HepG2 (cell line): Measurements from ENCODE around the gene ANK3. TPM values are rescaled to one million over a fixed set of nuclear protein-coding genes. Genes with fewer than 3 reads are reported as not detected.

Experiments used
- ATAC-seq: fragments of 200-7000 bp; cut with Tn5 transposase; 3 replicates; pipeline ENCODE4 v1.9.1; 2020; ENCODE audit warnings: mild to moderate bottlenecking, moderate library complexity
- BruUV-seq: library from RNA; stranded (reverse); fragments of 400-500 nt; replicated peaks from 2 replicates; lab custom pipeline; 2021; lab: Mats Ljungman, UMichigan
- CTCF ChIA-PET: fragments of 300-600 bp; formaldehyde crosslinking; extraction: SDS; loops from one replicate; lab custom pipeline; 2021; ENCODE audit warnings: low total read pairs, inconsistent platforms, low intra/inter-chr PET ratio; lab: Yijun Ruan, JAX
- POLR2A ChIA-PET: fragments of 350-600 bp; sonication (Branson Sonifier 250); formaldehyde crosslinking; loops from one replicate; lab custom pipeline; 2020; ENCODE audit warnings: antibody characterized with exemption, inconsistent platforms; lab: Yijun Ruan, JAX
- DNase-seq: peaks from one replicate; pipeline ENCODE4 v3.0.0-alpha.2; 2015; ENCODE audit warnings: low spot score
- FAIRE-seq: peaks from 3 replicates; lab custom pipeline; 2011; peaks lifted over from hg19 to GRCh38; lab: Jason Lieb, UNC
- H2AFZ ChIP-seq: one replicate; pipeline ENCODE4 v1.6.1; 2011; ENCODE audit warnings: low read length, inconsistent platforms
- H3K27ac ChIP-seq: fragments of 300-600 bp; 3 replicates; pipeline ENCODE4 v1.8.0; 2011; ENCODE audit warnings: mixed run types, mild to moderate bottlenecking, mixed read lengths, low read length, inconsistent platforms; ENCODE audit not compliant: insufficient read depth; ENCODE audit errors: extremely low read length
- H3K27me3 ChIP-seq, 2 experiments: fragments of 200-600 bp in 1 of 2; 2 replicates in 1 of 2; 3 replicates in 1 of 2; pipeline versions ENCODE4 v1.6.0 to v1.8.0; 2011; ENCODE audit warnings: low read length in 2 of 2, mild to moderate bottlenecking in 2 of 2, moderate library complexity in 2 of 2, inconsistent platforms in 1 of 2; ENCODE audit not compliant: insufficient read depth in 2 of 2, control insufficient read depth in 1 of 2
- H3K36me3 ChIP-seq, 2 experiments: fragments of 200-600 bp in 1 of 2; replicated peaks in 1 of 2; 2 replicates in 1 of 2; 3 replicates in 1 of 2; pipeline versions ENCODE4 v1.5.1 to v1.8.0; 2011; ENCODE audit warnings: low read length in 2 of 2, inconsistent platforms in 1 of 2; ENCODE audit not compliant: insufficient read depth in 2 of 2, control insufficient read depth in 1 of 2
- H3K4me1 ChIP-seq: 2 replicates; pipeline ENCODE4 v1.5.1; 2012; ENCODE audit warnings: low read length, inconsistent platforms; ENCODE audit not compliant: insufficient read depth
- H3K4me2 ChIP-seq: 2 replicates; pipeline ENCODE4 v1.6.0; 2011; ENCODE audit warnings: low read depth, low read length, inconsistent platforms
- H3K4me3 ChIP-seq, 3 experiments: fragments of 200-600 bp in 1 of 3; sonication (generic), shearing (Covaris generic) in 1 of 3; replicated peaks in 1 of 3; 2 replicates each; pipeline ENCODE4 v1.5.1; 2011 to 2016; ENCODE audit warnings: low read length in 3 of 3, inconsistent platforms in 2 of 3, low read depth in 2 of 3, mild to moderate bottlenecking in 2 of 3, control low read depth in 1 of 3, mixed read lengths in 1 of 3; ENCODE audit not compliant: insufficient read depth in 1 of 3
- H3K79me2 ChIP-seq: one replicate; pipeline ENCODE4 v1.6.1; 2011; ENCODE audit warnings: low read length, inconsistent platforms; ENCODE audit not compliant: insufficient read depth
- H3K9ac ChIP-seq: 2 replicates; pipeline ENCODE4 v1.6.0; 2011; ENCODE audit warnings: mild to moderate bottlenecking, low read depth, low read length, inconsistent platforms; ENCODE audit not compliant: insufficient read depth
- H3K9me3 ChIP-seq: 2 replicates; pipeline ENCODE4 v1.5.1; 2012; ENCODE audit warnings: mild to moderate bottlenecking, low read length
- H4K20me1 ChIP-seq: 2 replicates; pipeline ENCODE4 v1.6.0; 2011; ENCODE audit warnings: inconsistent platforms, mild to moderate bottlenecking, low read length, moderate library complexity; ENCODE audit not compliant: insufficient read depth
- ATF3 ChIP-seq: sonication (generic); formaldehyde crosslinking; IDR thresholded peaks from 2 replicates; pipeline ENCODE4 v1.4.0; 2020; ENCODE audit warnings: missing genetic modification reagents
- ATM ChIP-seq: fragments of 450-650 bp; IDR thresholded peaks from 2 replicates; pipeline ENCODE4 v1.7.1; 2017; ENCODE audit warnings: mild to moderate bottlenecking, borderline replicate concordance
- HDAC6 ChIP-seq: fragments of 200-600 bp; sonication (generic); IDR thresholded peaks from 2 replicates; pipeline ENCODE4 v1.7.0; 2017; ENCODE audit warnings: mild to moderate bottlenecking, antibody characterized with exemption, low read length, low read depth
- HIVEP1 ChIP-seq: sonication (generic); formaldehyde crosslinking; IDR thresholded peaks from 2 replicates; pipeline ENCODE4 v1.4.0; 2020; ENCODE audit warnings: mild to moderate bottlenecking, missing genetic modification reagents
- IKZF4 ChIP-seq: sonication (generic); formaldehyde crosslinking; IDR thresholded peaks from 2 replicates; pipeline ENCODE4 v1.5.1; 2020; ENCODE audit warnings: borderline replicate concordance, mild to moderate bottlenecking, low read depth, missing genetic modification reagents; ENCODE audit errors: not compliant biosample characterization
- LRRFIP1 ChIP-seq: sonication (generic); formaldehyde crosslinking; conservative IDR thresholded peaks from 2 replicates; pipeline ENCODE4 v1.4.0; 2020; ENCODE audit warnings: missing genetic modification reagents
- MAFF ChIP-seq: IDR thresholded peaks from 2 replicates; pipeline ENCODE4 v1.6.1; 2011; ENCODE audit warnings: low read depth, low read length, improper control_type of control experiment
- MAFK ChIP-seq, 2 experiments: IDR thresholded peaks in 1 of 2; conservative IDR thresholded peaks in 1 of 2; 2 replicates each; pipeline ENCODE4 v1.6.1; 2011; ENCODE audit warnings: improper control_type of control experiment in 2 of 2, low read length in 2 of 2
- PRDM15 ChIP-seq: sonication (generic); formaldehyde crosslinking; IDR thresholded peaks from 2 replicates; pipeline ENCODE4 v1.4.0; 2020; ENCODE audit warnings: missing genetic modification reagents
- SMAD1 ChIP-seq: sonication (generic); formaldehyde crosslinking; IDR thresholded peaks from 2 replicates; pipeline ENCODE4 v1.4.0; 2020; ENCODE audit warnings: missing genetic modification reagents, low read depth, mild to moderate bottlenecking, borderline replicate concordance
- SUZ12 ChIP-seq: fragments of 150-350 bp; IDR thresholded peaks from 2 replicates; pipeline ENCODE4 v1.6.1; 2014; ENCODE audit warnings: low read depth, low read length
- ZSCAN20 ChIP-seq: sonication (generic); formaldehyde crosslinking; IDR thresholded peaks from 2 replicates; pipeline ENCODE4 v1.4.0; 2020; ENCODE audit warnings: missing genetic modification reagents, mild to moderate bottlenecking, borderline replicate concordance
- WGBS: methylation state at CpG from one replicate; pipeline ENCODE4 v1.1.6; 2017; ENCODE audit warnings: low lambda C conversion rate; 5-methylcytosine and 5-hydroxymethylcytosine counted together
- in situ Hi-C: cut with HindIII; loops from 2 replicates; pipeline ENCODE4 v1.10.0; 2017; ENCODE audit warnings: low pct_unique_long_range_greater_than_20kb; ENCODE audit not compliant: extremely low pct_ligation_motif_present
- intact Hi-C: fragments of 100-400 bp; cut with micrococcal nuclease; formaldehyde crosslinking; loops from one replicate; pipeline ENCODE4 v1.10.0; 2022; ENCODE audit not compliant: unreplicated experiment
- polyA plus RNA-seq, 8 experiments: library from polyadenylated mRNA; depleted of rRNA in 3 of 8; stranded (reverse) in 7 of 8; unstranded in 1 of 8; fragments of >200 nt; fragmentation: Illumina TruSeq in 4 of 8; extraction: Trizol in 4 of 8; gene quantifications; 2 replicates each; pipeline versions ENCODE4 v1.2.1 to v1.2.3, GENCODE V29; 2011 to 2016; ENCODE audit warnings: low read depth in 4 of 8, missing spikeins in 1 of 8, mixed read lengths in 1 of 8; ENCODE audit not compliant: insufficient read depth in 1 of 8
- total RNA-seq, 5 experiments: library from RNA; depleted of rRNA; stranded (reverse); fragments of >200 nt; fragmentation: Illumina TruSeq; extraction: Trizol; gene quantifications; 2 replicates each; pipeline ENCODE4 v1.2.3, GENCODE V29; 2016; ENCODE audit warnings: low read depth in 1 of 5

ANK3 gene
- total and polyA plus RNA-seq, 2 of the 13 experiments (the other 11 are each of a cell fraction or from before 2014, with no cell fraction given) = not detected

DNA sequence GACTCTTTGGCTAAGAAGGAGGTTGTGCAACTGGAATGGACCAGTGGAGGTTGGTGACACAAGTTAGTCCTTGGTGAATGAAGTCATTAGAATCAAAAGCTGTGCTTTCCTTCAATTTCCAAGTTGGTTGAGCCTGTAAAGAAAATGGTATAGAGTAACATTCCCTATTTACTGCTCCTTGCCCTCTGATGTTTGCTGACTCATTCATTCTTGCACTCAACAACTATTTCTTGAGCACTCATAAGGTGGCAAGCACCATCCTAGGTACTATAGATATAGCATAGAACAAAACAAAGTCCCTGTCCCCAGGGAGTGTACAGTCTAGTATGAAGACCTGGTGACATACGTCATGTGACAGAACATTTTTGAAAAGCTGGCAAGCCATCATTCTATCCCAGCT, 364.4 kb downstream of the ANK3 start:
- CTCF ChIA-PET = no interaction called here
- in situ Hi-C loops = loop anchor here (25.0 kb wide), 2 partner anchors 163 to 1238 kb away; no protein-coding TSS in a partner anchor

DNA sequence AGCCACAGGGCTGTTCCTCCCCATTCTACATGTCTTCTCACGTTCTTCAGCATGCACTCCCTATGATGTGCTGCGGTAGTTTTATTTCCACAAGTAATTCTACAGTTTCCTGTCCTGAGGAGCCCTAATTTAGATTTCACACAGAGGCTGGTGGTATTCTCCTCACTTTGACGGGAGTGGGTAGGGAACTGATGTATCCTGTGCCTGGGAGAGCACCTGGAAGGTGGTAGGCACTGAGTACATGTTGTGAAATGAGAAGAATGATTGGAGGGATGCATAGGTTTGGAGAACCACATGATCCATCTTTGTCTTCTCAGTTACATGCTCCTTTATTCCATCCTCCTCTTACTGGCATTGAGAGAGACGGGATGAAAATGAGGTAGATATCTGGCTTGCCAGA, 365.2 kb downstream of the ANK3 start:
- no peak overlapping the region for H2AFZ ChIP-seq
- no peak overlapping the region for H3K9ac ChIP-seq
- POLR2A ChIA-PET = no interaction called here
- in situ Hi-C loops (no loop called here), intact Hi-C loops (no loop called here)
- H3K27ac ChIP-seq = no peak overlapping the region
- H3K4me3 ChIP-seq = no peak overlapping the region
- no peaks in the 10 kb centered on the region for H3K79me2 ChIP-seq
- BruUV-seq = no TSS peak
- no peaks in the 10 kb centered on the region for H3K9me3 ChIP-seq
- no peak overlapping the region for H3K4me2 ChIP-seq
- FAIRE-seq (no peak), ATAC-seq (no peak), DNase-seq (no peak)
- 12% methylated on average over 4 of the region's 4 CpGs for WGBS
- H3K36me3 ChIP-seq = no peaks in the 10 kb centered on the region
- no peaks in the 10 kb centered on the region for H4K20me1 ChIP-seq
- CTCF ChIA-PET = no interaction called here
- no peaks in the 10 kb centered on the region; a peak in 1 of 5 replicates for H3K27me3 ChIP-seq
- H3K4me1 ChIP-seq = no peaks in the 10 kb centered on the region
- TF ChIP-seq ZSCAN20 (CRISPR knock-in tag) (no peak), ATM (no peak), PRDM15 (CRISPR knock-in tag) (no peak), LRRFIP1 (CRISPR knock-in tag) (no peak), IKZF4 (CRISPR knock-in tag) (no peak), HIVEP1 (CRISPR knock-in tag) (no peak), ATF3 (CRISPR knock-in tag) (no peak), HDAC6 (no peak), SMAD1 (no peak)

More for the DNA sequence above, 364.4 kb downstream of the ANK3 start:
- H3K79me2 ChIP-seq = no peaks in the 10 kb centered on the region
- H2AFZ ChIP-seq = no peak overlapping the region
- H4K20me1 ChIP-seq = no peaks in the 10 kb centered on the region
- H3K9me3 ChIP-seq = no peaks in the 10 kb centered on the region
- no peak for DNase-seq
- H3K36me3 ChIP-seq = no peaks in the 10 kb centered on the region
- ATAC-seq = no peak
- intact Hi-C loops = no loop called here
- no peak overlapping the region for H3K9ac ChIP-seq
- no peak overlapping the region for H3K4me3 ChIP-seq
- no peak for FAIRE-seq
- TF ChIP-seq MAFF = 0 out of 2 replicates have a peak, but pooled peaks have one; percentile 15
- TF ChIP-seq MAFK (conservative IDR thresholded peaks at IDR 0.05 in 1 of 2, IDR thresholded peaks at IDR 0.05 in 1 of 2; ENCODE audit: low read length in 2 of 2) = peak; percentile 45 to 49; a peak in 3 of 4 replicates
- no peak for TF ChIP-seq SUZ12
- no peak overlapping the region for H3K27ac ChIP-seq
- H3K4me1 ChIP-seq = no peaks in the 10 kb centered on the region
- WGBS = 54% methylated on average over 1 of the region's 1 CpG
- BruUV-seq = no TSS peak
- H3K4me2 ChIP-seq = no peak overlapping the region
- no peaks in the 10 kb centered on the region; a peak in 1 of 5 replicates for H3K27me3 ChIP-seq
- POLR2A ChIA-PET = no interaction called here
